Measurements from ENCODE around the gene PCDH20.

DNA sequence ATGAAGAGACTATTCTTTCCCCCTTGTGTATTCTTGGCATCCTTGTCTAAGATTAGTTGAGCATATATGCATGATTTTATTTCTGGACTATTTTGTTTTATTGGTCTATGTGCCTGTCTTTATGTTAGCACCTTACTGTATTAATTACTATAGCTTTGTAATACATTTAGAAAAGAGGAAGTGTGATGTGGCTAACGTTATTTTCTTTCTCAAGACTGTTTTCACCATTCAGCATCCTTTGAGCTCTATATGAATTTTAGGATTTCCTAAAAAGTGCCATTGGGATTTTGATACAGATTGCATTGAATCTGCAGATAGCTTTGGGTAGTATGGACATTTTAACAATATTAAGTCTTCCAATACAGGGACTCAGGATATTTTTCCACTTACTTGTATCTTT, 37.5 kb upstream of the PCDH20 start:
- TF ChIP-seq CEBPG (CRISPR knock-in tag; IDR thresholded peaks at IDR 0.05) (no peak), CEBPG (tag; conservative IDR thresholded peaks at IDR 0.05 in 1 of 2, IDR thresholded peaks at IDR 0.05 in 1 of 2) (no peak), NR3C1 (CRISPR knock-in tag; IDR thresholded peaks at IDR 0.05) (no peak), FOXJ3 (CRISPR knock-in tag; IDR thresholded peaks at IDR 0.05) (no peak), MTA3 (IDR thresholded peaks at IDR 0.05; ENCODE audit: borderline replicate concordance) (no peak), CREB1 (IDR thresholded peaks at IDR 0.05) (no peak), CREB1 (CRISPR knock-in tag; IDR thresholded peaks at IDR 0.05) (no peak), TEAD4 (IDR thresholded peaks at IDR 0.05; ENCODE audit: low read length) (no peak), TEAD4 (CRISPR knock-in tag; IDR thresholded peaks at IDR 0.05; ENCODE audit: borderline replicate concordance) (no peak), SMAD4 (CRISPR knock-in tag; conservative IDR thresholded peaks at IDR 0.05) (no peak), SP1 (CRISPR knock-in tag; IDR thresholded peaks at IDR 0.05) (no peak), ARID2 (IDR thresholded peaks at IDR 0.05) (no peak), SIN3A (IDR thresholded peaks at IDR 0.05; ENCODE audit: borderline replicate concordance in 2 of 2, control insufficient read depth in 1 of 2, low read depth in 2 of 2, low read length in 2 of 2) (no peak)
- TF ChIP-seq, protein P1, sequence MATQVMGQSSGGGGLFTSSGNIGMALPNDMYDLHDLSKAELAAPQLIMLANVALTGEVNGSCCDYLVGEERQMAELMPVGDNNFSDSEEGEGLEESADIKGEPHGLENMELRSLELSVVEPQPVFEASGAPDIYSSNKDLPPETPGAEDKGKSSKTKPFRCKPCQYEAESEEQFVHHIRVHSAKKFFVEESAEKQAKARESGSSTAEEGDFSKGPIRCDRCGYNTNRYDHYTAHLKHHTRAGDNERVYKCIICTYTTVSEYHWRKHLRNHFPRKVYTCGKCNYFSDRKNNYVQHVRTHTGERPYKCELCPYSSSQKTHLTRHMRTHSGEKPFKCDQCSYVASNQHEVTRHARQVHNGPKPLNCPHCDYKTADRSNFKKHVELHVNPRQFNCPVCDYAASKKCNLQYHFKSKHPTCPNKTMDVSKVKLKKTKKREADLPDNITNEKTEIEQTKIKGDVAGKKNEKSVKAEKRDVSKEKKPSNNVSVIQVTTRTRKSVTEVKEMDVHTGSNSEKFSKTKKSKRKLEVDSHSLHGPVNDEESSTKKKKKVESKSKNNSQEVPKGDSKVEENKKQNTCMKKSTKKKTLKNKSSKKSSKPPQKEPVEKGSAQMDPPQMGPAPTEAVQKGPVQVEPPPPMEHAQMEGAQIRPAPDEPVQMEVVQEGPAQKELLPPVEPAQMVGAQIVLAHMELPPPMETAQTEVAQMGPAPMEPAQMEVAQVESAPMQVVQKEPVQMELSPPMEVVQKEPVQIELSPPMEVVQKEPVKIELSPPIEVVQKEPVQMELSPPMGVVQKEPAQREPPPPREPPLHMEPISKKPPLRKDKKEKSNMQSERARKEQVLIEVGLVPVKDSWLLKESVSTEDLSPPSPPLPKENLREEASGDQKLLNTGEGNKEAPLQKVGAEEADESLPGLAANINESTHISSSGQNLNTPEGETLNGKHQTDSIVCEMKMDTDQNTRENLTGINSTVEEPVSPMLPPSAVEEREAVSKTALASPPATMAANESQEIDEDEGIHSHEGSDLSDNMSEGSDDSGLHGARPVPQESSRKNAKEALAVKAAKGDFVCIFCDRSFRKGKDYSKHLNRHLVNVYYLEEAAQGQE (IDR thresholded peaks at IDR 0.05; ENCODE audit: borderline replicate concordance): no peak
- TF ChIP-seq, protein P1 (CRISPR knock-in tag; IDR thresholded peaks at IDR 0.05; ENCODE audit: low read depth): no peak
- TF ChIP-seq, protein P2, sequence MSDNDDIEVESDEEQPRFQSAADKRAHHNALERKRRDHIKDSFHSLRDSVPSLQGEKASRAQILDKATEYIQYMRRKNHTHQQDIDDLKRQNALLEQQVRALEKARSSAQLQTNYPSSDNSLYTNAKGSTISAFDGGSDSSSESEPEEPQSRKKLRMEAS (CRISPR knock-in tag; IDR thresholded peaks at IDR 0.05): no peak
- TF ChIP-seq, protein P3, sequence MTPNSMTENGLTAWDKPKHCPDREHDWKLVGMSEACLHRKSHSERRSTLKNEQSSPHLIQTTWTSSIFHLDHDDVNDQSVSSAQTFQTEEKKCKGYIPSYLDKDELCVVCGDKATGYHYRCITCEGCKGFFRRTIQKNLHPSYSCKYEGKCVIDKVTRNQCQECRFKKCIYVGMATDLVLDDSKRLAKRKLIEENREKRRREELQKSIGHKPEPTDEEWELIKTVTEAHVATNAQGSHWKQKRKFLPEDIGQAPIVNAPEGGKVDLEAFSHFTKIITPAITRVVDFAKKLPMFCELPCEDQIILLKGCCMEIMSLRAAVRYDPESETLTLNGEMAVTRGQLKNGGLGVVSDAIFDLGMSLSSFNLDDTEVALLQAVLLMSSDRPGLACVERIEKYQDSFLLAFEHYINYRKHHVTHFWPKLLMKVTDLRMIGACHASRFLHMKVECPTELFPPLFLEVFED (CRISPR knock-in tag; conservative IDR thresholded peaks at IDR 0.05): no peak
- TF ChIP-seq, protein P4, sequence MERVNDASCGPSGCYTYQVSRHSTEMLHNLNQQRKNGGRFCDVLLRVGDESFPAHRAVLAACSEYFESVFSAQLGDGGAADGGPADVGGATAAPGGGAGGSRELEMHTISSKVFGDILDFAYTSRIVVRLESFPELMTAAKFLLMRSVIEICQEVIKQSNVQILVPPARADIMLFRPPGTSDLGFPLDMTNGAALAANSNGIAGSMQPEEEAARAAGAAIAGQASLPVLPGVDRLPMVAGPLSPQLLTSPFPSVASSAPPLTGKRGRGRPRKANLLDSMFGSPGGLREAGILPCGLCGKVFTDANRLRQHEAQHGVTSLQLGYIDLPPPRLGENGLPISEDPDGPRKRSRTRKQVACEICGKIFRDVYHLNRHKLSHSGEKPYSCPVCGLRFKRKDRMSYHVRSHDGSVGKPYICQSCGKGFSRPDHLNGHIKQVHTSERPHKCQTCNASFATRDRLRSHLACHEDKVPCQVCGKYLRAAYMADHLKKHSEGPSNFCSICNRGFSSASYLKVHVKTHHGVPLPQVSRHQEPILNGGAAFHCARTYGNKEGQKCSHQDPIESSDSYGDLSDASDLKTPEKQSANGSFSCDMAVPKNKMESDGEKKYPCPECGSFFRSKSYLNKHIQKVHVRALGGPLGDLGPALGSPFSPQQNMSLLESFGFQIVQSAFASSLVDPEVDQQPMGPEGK (CRISPR knock-in tag; IDR thresholded peaks at IDR 0.05; ENCODE audit: borderline replicate concordance): no peak
